NCI-H128 (cell line): ENCODE results near the gene PTGDR2.

Experiments used
- DNase-seq: peaks from one replicate; lab custom pipeline; 2025; ENCODE audit not compliant: unreplicated experiment; lab: John Stamatoyannopoulos, UW

Gene PTGDR2

GRCh38 chr11:60855726-60856633, at the start of gene PTGDR2:
TSS of gene PTGDR2 (minus strand) at chr11:60855950. CDS start at chr11:60853722, 2,228 bp downstream.
- DNase-seq = no peak

- DNase-seq = no peak
Measured at GRCh38 chr11:60905047-60905446, 49.3 kb upstream of the PTGDR2 start.

- no peak for DNase-seq
Measured at GRCh38 chr11:60902625-60903024, 46.9 kb upstream of the PTGDR2 start.

GRCh38 chr11:60900673-60901404, 45.1 kb upstream of the PTGDR2 start:
- no peak for DNase-seq

GRCh38 chr11:60899977-60900376, 44.2 kb upstream of the PTGDR2 start:
- no peak for DNase-seq

- DNase-seq = no peak
Measured at GRCh38 chr11:60899046-60899936, 43.5 kb upstream of the PTGDR2 start.

DNA sequence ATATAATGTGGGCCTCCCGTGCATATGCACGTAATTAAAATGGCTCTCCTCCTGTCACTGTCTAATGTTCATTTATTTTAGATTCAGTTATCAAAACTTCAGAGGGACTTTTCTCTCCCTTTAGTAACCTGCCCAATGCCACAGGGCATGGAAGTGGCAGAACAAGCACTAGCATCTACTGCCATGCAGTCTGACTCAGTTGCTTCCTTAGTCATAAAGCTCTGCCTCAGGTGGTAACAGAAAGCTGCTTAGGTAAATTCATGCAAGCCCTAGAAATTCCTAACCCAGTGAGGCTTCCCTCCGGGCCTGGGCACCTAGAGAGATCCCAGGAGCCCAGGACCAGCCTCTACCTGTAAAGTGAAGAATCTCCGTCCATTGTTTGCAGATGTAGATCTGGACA, 41.7 kb upstream of the PTGDR2 start:
- no peak for DNase-seq

- DNase-seq = no peak
Measured at GRCh38 chr11:60895687-60896086, 39.9 kb upstream of the PTGDR2 start.

- DNase-seq = no peak
Measured at GRCh38 chr11:60891103-60891741, 35.5 kb upstream of the PTGDR2 start.

DNA sequence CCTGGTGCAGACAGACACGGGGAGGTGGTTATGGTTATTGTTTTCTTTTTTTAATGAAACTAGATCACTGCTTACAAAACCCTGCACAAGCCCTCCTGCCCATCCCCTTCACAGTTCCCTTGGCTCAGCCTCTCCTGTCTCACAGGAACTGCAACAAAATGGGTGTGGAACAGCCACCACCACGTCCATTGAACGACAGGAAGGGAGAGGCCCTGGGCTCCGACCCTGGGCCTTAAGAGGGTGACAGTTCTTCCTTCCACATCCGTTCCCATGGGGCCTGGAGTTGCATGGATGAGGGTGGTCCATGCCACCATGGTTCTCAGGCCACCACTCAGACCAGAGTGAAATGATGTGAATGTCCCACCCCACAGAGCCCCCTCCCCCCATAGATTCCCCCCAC, 34.9 kb upstream of the PTGDR2 start:
- no peak for DNase-seq

GRCh38 chr11:60889869-60890311, 34.1 kb upstream of the PTGDR2 start:
- DNase-seq = no peak

DNA sequence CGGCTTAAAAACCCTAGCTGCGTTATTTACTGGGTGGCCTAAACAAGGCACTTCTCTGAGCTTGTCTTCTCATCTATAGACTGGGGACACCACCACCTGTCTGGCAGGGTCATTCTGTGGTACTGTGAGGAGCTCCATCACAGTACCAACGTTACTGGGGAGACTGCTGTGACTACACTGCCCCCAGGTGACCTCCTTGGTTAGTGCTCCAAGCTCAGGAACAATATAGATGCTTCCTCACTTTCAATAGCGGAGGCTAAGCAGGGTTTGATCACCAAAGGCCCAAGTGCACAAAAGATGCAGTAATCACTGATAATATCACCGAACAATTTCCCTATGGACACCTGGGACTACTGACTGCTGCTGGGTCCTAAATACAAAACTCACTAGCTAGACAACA, 31.8 kb upstream of the PTGDR2 start:
- peak; percentile 15 for DNase-seq

DNA sequence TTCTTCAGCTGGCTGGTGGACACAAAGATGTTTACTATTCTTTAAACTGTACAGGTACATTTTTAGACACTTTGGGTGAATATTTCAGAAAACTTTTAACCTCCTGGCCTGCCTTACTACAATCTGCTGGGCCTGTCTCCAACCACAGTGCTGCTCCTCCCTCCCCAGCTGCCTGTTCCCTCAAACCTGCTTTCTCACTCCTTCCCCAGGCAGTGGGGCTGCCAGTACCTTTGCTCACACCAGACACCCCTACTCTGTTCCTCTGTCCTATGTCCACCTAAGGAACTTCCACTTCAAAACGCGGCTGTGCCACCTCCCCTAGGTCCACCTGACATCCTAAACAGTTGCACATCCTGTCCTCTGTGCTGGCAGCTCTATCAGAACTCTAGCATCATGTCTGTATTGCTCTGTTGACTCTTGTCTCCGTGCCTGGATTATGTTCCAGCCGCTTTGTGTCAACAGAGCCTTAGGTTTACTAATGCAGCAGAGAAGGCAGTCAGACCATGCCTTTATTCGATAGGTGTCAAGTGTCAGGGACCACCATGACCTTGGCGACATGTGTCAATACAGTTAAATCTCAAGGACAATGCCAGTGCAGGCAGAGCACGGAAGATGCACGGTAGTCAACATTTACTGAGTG, 25.0 kb upstream of the PTGDR2 start:
- no peak for DNase-seq

DNA sequence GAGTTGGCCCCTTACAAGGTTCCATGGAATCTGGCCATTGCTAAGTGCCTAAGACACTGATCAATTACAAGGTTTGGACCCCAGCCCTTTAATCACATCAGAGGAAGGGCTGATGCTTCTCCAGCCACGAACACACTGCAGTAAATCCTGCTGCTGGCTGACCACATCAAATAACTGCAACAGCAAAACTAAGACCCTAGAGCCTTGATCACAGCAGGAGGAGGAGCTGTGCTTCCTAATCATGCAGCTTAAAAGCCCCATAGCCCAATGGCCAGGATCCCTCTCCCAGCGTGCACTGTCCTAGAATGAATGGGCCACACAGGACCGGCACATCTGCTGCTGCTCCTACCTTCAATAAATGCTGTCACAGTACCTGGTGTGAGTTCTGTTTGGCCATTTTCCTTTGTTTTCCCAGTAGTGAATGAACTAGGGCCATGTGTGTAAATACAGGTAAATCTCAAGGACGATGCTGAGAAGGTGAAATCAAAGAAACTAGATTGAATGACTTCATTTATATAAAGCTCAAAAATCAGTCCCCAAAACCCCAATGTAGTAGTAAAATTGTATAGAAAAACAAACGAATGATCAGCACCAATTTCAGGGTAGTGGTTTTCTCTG, 24.3 kb upstream of the PTGDR2 start:
- no peak for DNase-seq

DNA sequence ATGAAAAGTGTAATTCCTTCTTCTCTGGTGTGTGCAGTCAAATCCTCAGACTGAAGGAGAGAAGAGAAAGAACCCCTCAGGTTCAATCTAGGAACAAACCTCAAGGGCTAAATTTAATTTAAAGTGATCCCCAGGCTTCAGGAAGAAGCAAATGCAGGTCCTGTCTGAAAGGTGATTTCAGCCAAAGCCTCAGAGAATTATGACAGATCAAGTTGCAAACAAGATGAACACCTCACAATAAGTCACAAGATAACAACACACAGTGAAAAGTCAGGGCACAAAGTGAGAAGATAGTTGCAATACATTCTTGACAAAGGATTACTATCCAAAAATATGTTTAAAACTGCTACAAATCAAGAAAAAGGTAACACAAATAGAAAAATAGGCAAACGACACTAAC, 23.4 kb upstream of the PTGDR2 start:
- DNase-seq = no peak

- DNase-seq = no peak
Measured at GRCh38 chr11:60878245-60879101, 22.7 kb upstream of the PTGDR2 start.

GRCh38 chr11:60876168-60876485, 20.4 kb upstream of the PTGDR2 start:
- no peak for DNase-seq

DNA sequence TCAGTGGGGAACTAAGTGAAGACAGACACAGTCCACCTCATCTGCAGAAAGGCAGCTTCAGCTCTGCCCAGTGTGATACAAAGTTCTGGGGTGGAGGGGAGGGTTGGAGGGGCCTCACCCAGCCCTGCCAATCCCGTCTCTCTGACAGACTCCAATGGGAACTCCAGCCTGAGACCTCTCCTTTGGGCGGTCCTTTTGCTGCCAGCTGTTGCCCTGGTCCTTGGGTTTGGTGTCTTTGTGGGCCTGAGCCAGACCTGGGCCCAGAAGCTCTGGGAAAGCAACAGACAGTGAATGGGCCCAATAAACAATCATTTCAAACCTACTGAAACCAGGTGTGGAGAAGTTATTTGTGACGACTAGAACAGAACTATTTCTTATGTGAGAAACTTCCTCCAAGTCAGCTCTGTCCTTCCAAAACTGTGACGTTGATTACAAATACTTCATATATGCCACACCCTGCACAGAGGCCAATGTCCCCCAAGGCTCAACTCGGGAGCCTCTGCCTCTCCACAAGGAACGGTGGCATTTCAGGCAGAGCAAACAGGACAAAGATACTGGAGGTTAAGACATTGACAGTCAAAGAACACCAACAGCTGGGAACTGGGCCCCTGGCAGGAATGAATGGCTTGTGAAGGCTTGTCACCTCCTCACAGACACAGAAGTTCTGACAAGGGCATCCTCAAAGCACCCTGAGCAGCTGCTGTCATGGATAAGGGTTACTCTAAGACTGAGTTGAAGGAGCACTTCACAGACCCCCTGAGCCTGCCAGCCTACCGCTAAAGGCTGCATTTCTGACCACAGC, 19.8 kb upstream of the PTGDR2 start:
- DNase-seq = no peak
